Effector memory CD8-positive, alpha-beta T cell (primary cell): ENCODE data around the gene INHBB.

Experiments
- ATAC-seq: fragments of 150-1000 bp; cut with Tn5 transposase; replicated peaks from 2 replicates; pipeline ENCODE4 v1.10.0; 2021; ENCODE audit warnings: mild to moderate bottlenecking, moderate library complexity
- DNase-seq, 3 experiments: peaks; one replicate each; pipeline ENCODE4 v3.0.0; 2021
- H3K27ac Mint-ChIP-seq, 2 donors: one replicate each; pipeline ENCODE4 v1.8.0; 2022; ENCODE audit warnings: mild to moderate bottlenecking in 2 of 2, mixed read lengths in 2 of 2, moderate library complexity in 2 of 2
- H3K27me3 Mint-ChIP-seq, 2 donors: one replicate each; pipeline ENCODE4 v1.8.0; 2022; ENCODE audit warnings: mixed read lengths in 2 of 2
- H3K36me3 Mint-ChIP-seq: one replicate; pipeline ENCODE4 v1.8.0; 2022; ENCODE audit warnings: mild to moderate bottlenecking, moderate library complexity, mixed read lengths; ENCODE audit not compliant: insufficient read depth
- H3K4me1 Mint-ChIP-seq, 2 donors: one replicate each; pipeline ENCODE4 v1.8.0; 2022; ENCODE audit warnings: low read depth in 2 of 2, mixed read lengths in 2 of 2
- H3K4me3 Mint-ChIP-seq, 2 donors: one replicate each; pipeline ENCODE4 v1.8.0; 2022; ENCODE audit warnings: mild to moderate bottlenecking in 2 of 2, mixed read lengths in 2 of 2, moderate library complexity in 2 of 2
- H3K9me3 Mint-ChIP-seq, 2 donors: one replicate each; pipeline ENCODE4 v1.8.0; 2022; ENCODE audit warnings: mixed read lengths in 2 of 2
- total RNA-seq, 9 experiments: gene quantifications; one replicate each; lab custom pipeline; 2026; lab: John Stamatoyannopoulos, UW

INHBB gene
- total RNA-seq = 0 to 0.48 (median 0) reads per million in 9 experiments

- Mint-ChIP-seq H3K9me3 (no peaks in the 10 kb centered on the region), H3K27me3 (peaks cover 56 to 69% of the 10 kb centered on the region in 2 donors), H3K4me1 (peaks cover 10 to 16% of the 10 kb centered on the region in 2 donors), H3K27ac (no peak within 1 kb of the TSS), H3K4me3 (peak within 1 kb of the TSS; percentile 55 to 81), H3K36me3 (no peaks in the 10 kb centered on the region)
- DNase-seq (no peak), ATAC-seq (peak; percentile 51)
Observed at GRCh38 chr2:120346026-120346666, at the start of gene INHBB. Gene INHBB, plus strand, starts transcription at chr2:120346136. Its CDS starts 53 bp downstream, at chr2:120346189.

DNA sequence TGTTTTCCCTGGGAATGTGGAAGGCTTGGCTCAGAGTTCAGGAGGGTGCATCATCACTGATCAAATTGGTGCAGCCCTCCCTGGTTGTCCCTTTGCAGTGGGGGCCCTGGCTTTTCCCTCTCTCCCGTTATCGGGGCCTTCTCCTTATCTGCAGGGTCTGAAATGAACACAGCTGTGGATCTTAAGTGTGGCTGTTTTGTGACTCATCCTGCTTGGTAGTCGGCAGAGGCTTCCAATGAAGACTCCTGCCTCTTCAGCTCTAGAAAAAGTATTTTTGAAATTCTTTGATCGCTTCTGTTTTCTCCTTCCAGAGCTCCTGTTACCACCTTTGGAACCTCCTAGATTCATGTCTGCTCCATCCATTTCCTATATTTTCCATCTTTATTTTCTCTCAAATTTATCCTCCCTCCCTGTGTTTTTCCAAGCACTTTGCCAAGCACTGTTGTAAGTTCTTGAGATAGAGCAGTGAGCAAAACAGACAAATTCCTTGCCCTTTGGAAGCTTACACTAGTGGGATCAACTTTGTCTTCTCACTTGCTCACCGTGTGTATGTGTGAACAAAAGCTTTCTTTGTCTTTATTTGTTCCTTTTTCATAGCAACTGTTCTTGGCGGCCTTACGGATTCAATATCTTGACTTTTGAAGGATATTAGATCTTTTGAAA lies 47.6 kb upstream of the INHBB start:
- peaks cover 18% of the 10 kb centered on the region for H3K36me3 Mint-ChIP-seq
- ATAC-seq (no peak), DNase-seq (no peak)
- H3K27me3 Mint-ChIP-seq = no peaks in the 10 kb centered on the region
- H3K9me3 Mint-ChIP-seq = no peaks in the 10 kb centered on the region
- no peak overlapping the region for H3K4me3 Mint-ChIP-seq
- H3K27ac Mint-ChIP-seq = no peak overlapping the region
- H3K4me1 Mint-ChIP-seq = no peaks in the 10 kb centered on the region

GRCh38 chr2:120299004-120299403 lies 46.9 kb upstream of the INHBB start:
- no peaks in the 10 kb centered on the region for H3K27me3 Mint-ChIP-seq
- no peak overlapping the region for H3K4me3 Mint-ChIP-seq
- DNase-seq = no peak
- no peak for ATAC-seq
- no peaks in the 10 kb centered on the region for H3K9me3 Mint-ChIP-seq
- no peaks in the 10 kb centered on the region for H3K4me1 Mint-ChIP-seq
- no peak overlapping the region for H3K27ac Mint-ChIP-seq
- H3K36me3 Mint-ChIP-seq = peaks cover 18% of the 10 kb centered on the region

GRCh38 chr2:120299561-120299960 lies 46.4 kb upstream of the INHBB start:
- ATAC-seq = no peak
- no peak for DNase-seq
- Mint-ChIP-seq H3K4me3 (no peak overlapping the region), H3K36me3 (peaks cover 12% of the 10 kb centered on the region), H3K27me3 (no peaks in the 10 kb centered on the region), H3K4me1 (no peaks in the 10 kb centered on the region), H3K27ac (peak overlapping the region in 1 of 2 donors; percentile 16), H3K9me3 (no peaks in the 10 kb centered on the region)

DNA sequence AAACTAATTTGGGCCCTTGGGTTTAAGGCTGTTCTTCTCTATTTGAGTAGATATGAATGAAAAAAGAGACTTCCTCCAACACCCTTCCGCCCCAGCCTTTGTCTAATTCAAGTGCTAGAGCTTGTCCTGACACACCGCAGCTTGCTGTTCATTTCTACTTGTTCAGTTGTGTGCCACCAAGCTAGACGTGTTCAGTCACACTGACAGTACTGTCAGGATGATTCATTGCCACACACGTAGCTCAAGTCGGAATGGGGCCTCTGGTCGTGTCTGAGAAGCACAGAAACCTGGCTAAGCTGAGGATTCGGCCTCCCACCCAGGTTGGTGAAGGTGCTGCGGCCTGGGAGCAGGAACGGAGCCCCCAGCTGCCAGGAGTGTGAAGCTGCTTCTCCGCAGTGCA lies 45.6 kb upstream of the INHBB start:
- H3K4me1 Mint-ChIP-seq = no peaks in the 10 kb centered on the region
- ATAC-seq (no peak), DNase-seq (no peak)
- peaks cover 6% of the 10 kb centered on the region for H3K36me3 Mint-ChIP-seq
- no peaks in the 10 kb centered on the region for H3K9me3 Mint-ChIP-seq
- no peak overlapping the region for H3K27ac Mint-ChIP-seq
- no peaks in the 10 kb centered on the region for H3K27me3 Mint-ChIP-seq
- H3K4me3 Mint-ChIP-seq = no peak overlapping the region

DNA sequence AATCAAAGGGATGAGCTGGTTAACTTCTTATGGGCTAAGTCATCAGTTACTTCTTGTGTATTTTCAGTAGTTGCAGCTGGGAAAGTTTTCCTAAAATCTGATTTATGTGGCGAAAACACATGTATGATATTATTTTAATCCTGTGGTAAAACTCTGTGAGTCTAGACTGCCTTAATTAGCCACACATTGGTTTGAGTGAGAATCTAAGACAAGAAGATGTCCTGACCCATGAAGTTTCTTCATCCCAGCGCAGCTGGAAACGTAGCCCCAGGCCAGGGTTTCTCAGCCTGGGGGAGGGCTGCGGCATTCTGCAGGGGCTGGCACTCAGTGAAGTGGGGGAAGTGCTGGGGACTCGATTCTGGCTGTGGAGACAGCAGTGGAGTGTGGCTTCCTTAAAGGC lies 44.7 kb upstream of the INHBB start:
- Mint-ChIP-seq H3K4me3 (no peak overlapping the region), H3K36me3 (peaks cover 4% of the 10 kb centered on the region), H3K27me3 (no peaks in the 10 kb centered on the region), H3K27ac (no peak overlapping the region), H3K9me3 (no peaks in the 10 kb centered on the region), H3K4me1 (no peaks in the 10 kb centered on the region)
- no peak for ATAC-seq
- no peak for DNase-seq

DNA sequence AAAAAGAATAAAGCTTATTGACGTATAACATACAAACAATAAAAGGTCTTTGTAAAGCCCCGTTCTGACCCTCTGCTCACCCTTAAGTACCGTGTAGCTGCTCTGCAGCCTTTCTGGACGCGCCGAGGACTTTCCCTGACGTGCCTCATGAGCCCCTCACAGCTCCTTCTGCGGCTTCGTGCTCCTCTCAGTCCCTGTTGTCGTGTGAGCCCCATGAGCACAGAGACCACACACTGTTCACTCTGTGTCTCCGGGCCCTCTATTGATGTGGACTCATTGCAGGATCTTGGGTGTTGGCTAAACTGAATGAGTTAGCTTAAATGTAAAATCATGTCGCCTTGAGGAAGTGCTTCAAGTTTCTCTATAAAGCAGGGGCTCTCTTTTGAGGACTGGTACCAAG lies 43.6 kb upstream of the INHBB start:
- ATAC-seq = no peak
- Mint-ChIP-seq H3K27ac (no peak overlapping the region), H3K9me3 (no peaks in the 10 kb centered on the region), H3K4me3 (no peak overlapping the region), H3K36me3 (no peaks in the 10 kb centered on the region), H3K27me3 (no peaks in the 10 kb centered on the region), H3K4me1 (no peaks in the 10 kb centered on the region)
- DNase-seq = no peak

GRCh38 chr2:120303177-120303576 lies 42.8 kb upstream of the INHBB start:
- no peaks in the 10 kb centered on the region for H3K4me1 Mint-ChIP-seq
- H3K4me3 Mint-ChIP-seq = no peak overlapping the region
- DNase-seq (no peak), ATAC-seq (no peak)
- H3K9me3 Mint-ChIP-seq = no peaks in the 10 kb centered on the region
- H3K36me3 Mint-ChIP-seq = no peaks in the 10 kb centered on the region
- no peaks in the 10 kb centered on the region for H3K27me3 Mint-ChIP-seq
- no peak overlapping the region for H3K27ac Mint-ChIP-seq

DNA sequence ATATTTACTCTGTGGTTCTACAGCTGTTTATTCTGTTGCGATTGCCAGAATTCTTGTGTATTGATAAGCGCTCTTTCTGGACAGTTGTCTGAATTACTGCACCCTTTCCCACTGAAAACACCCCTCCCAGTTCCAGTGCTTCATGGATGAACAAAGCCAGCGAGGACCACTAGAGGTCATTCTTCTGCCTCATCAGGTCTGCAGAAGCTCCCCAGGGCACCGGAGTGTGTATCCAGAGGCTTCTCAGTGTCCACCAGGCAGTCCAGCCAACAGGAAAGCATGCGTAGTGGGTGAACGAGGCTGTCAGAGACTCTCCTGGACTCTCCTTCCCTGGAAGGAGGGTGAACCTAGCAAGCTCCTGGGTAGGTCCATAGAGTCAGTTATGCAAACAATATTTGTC lies 40.6 kb upstream of the INHBB start:
- H3K27me3 Mint-ChIP-seq = no peaks in the 10 kb centered on the region

DNA sequence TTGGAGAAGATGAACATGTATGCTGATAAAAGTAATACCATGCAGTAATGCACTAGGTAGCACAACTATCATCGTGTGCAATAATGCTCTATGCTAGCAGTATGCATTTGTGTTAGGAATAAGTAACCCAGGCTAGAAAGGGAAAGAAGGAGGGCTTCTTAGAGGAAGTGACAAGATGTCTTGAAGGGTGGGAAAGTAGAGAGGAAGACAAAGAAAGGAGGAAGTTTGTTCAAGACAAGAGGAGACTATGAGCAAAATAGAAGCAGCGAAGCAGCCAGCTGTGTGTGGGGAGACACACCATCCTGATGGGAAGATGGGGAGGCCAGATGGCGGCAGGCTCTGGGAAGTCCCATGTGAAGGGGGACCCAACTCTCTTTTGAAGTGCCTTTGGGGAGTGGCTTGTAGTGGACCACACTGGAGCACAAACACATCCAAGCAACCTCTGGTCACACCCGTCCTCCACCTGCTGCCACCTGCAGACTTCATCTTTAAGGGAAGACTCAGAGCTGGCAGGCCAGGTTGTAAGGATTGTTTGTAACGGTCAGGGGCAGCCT lies 39.9 kb upstream of the INHBB start:
- Mint-ChIP-seq H3K4me1 (no peaks in the 10 kb centered on the region), H3K9me3 (no peaks in the 10 kb centered on the region), H3K27me3 (no peaks in the 10 kb centered on the region), H3K27ac (no peak overlapping the region), H3K36me3 (no peaks in the 10 kb centered on the region), H3K4me3 (no peak overlapping the region)
- DNase-seq = no peak
- no peak for ATAC-seq

More for the DNA sequence above, 40.6 kb upstream of the INHBB start:
- no peaks in the 10 kb centered on the region for H3K36me3 Mint-ChIP-seq
- H3K4me3 Mint-ChIP-seq = no peak overlapping the region
- H3K4me1 Mint-ChIP-seq = no peaks in the 10 kb centered on the region
- ATAC-seq (no peak), DNase-seq (no peak)
- H3K9me3 Mint-ChIP-seq = no peaks in the 10 kb centered on the region
- no peak overlapping the region for H3K27ac Mint-ChIP-seq

- H3K9me3 Mint-ChIP-seq = no peaks in the 10 kb centered on the region
- H3K4me3 Mint-ChIP-seq = no peak overlapping the region
- ATAC-seq (no peak), DNase-seq (no peak)
- H3K27ac Mint-ChIP-seq = no peak overlapping the region
- H3K36me3 Mint-ChIP-seq = no peaks in the 10 kb centered on the region
- H3K4me1 Mint-ChIP-seq = peaks cover 0 to under 1% of the 10 kb centered on the region in 2 donors
- H3K27me3 Mint-ChIP-seq = peaks cover 0 to 6% of the 10 kb centered on the region in 2 donors
Observed at GRCh38 chr2:120307482-120307881, 38.5 kb upstream of the INHBB start.

- no peak overlapping the region for H3K27ac Mint-ChIP-seq
- peaks cover 0 to 7% of the 10 kb centered on the region in 2 donors for H3K4me1 Mint-ChIP-seq
- ATAC-seq = no peak
- H3K36me3 Mint-ChIP-seq = no peaks in the 10 kb centered on the region
- no peak for DNase-seq
- no peak overlapping the region for H3K4me3 Mint-ChIP-seq
- peaks cover 0 to 14% of the 10 kb centered on the region in 2 donors for H3K27me3 Mint-ChIP-seq
- H3K9me3 Mint-ChIP-seq = no peaks in the 10 kb centered on the region
Observed at GRCh38 chr2:120308038-120308910, 37.7 kb upstream of the INHBB start.

DNA sequence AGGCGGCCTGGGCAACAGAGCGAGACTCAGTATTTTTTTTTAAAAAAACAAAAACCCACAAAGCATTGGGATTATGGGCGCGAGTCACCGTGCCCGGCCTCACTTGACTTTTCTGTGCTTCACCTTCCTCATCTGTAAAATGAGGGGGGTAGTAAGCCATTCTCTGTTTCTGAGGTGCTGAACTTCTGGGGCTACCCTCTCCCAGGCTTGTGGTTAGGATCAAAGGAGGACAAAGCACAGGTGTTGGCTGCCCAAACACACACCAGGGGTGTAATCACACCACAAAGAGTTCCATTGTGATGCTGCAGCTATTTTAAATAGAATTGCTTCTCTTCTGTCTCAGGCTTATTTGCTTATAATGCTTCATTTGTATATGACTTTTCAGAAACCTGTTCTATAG lies 35.8 kb upstream of the INHBB start:
- Mint-ChIP-seq H3K27me3 (peaks cover 6 to 32% of the 10 kb centered on the region in 2 donors), H3K36me3 (no peaks in the 10 kb centered on the region), H3K4me1 (peaks cover 4 to 8% of the 10 kb centered on the region in 2 donors), H3K4me3 (no peak overlapping the region), H3K9me3 (no peaks in the 10 kb centered on the region), H3K27ac (no peak overlapping the region)
- ATAC-seq (no peak), DNase-seq (no peak)
